OCI-LY7 (cell line): ENCODE measurements around the gene TBPL1. TPM values are rescaled to one million over a fixed set of nuclear protein-coding genes. Genes with fewer than 3 reads are reported as not detected.
"Not testable (repeated sequence)": the region's sequence is repeated elsewhere in the genome, so short reads cannot be mapped to it uniquely, and the experiment has no call there.

ENCODE experiments used
- BruUV-seq: library from RNA; stranded (reverse); fragments of 400-500 nt; replicated peaks from 2 replicates; lab custom pipeline; 2021; lab: Mats Ljungman, UMichigan
- CTCF ChIA-PET: fragments of 300-600 bp; sonication (Branson Sonifier 250); formaldehyde crosslinking; loops from one replicate; lab custom pipeline; 2022; ENCODE audit warnings: antibody characterized with exemption; ENCODE audit not compliant: unreplicated experiment; lab: Charles Lee
- POLR2A ChIA-PET: fragments of 300-600 bp; sonication (Branson Sonifier 250); formaldehyde crosslinking; loops from one replicate; lab custom pipeline; 2022; ENCODE audit warnings: antibody characterized with exemption; lab: Charles Lee
- DNase-seq: peaks from one replicate; pipeline ENCODE4 v3.0.0-alpha.2; 2015; ENCODE audit warnings: low spot score
- H2AFZ ChIP-seq: fragments of 200-600 bp; sonication (generic), shearing (Covaris generic); 2 replicates; pipeline ENCODE4 v1.6.1; 2014; ENCODE audit warnings: mild to moderate bottlenecking, antibody characterized with exemption, low read length, moderate library complexity
- H3K27ac ChIP-seq: fragments of 200-600 bp; sonication (generic); 2 replicates; pipeline ENCODE4 v1.5.1; 2014; ENCODE audit warnings: mixed run types, low read depth, mild to moderate bottlenecking, moderate library complexity, low read length, inconsistent platforms; ENCODE audit not compliant: poor library complexity, severe bottlenecking
- H3K36me3 ChIP-seq: fragments of 200-600 bp; sonication (generic); 2 replicates; pipeline ENCODE4 v1.6.1; 2014; ENCODE audit warnings: mild to moderate bottlenecking, antibody characterized with exemption, low read length, moderate library complexity, mixed read lengths; ENCODE audit not compliant: insufficient read depth
- H3K4me1 ChIP-seq: fragments of 200-600 bp; sonication (generic); 2 replicates; pipeline ENCODE4 v1.5.1; 2014; ENCODE audit warnings: mild to moderate bottlenecking, low read length; ENCODE audit not compliant: insufficient read depth, poor library complexity, severe bottlenecking
- H3K4me2 ChIP-seq: fragments of 200-600 bp; sonication (generic); 2 replicates; pipeline ENCODE4 v1.6.1; 2014; ENCODE audit warnings: mild to moderate bottlenecking, low read length
- H3K4me3 ChIP-seq: fragments of 200-600 bp; sonication (generic); 2 replicates; pipeline ENCODE4 v1.5.1; 2014; ENCODE audit warnings: mild to moderate bottlenecking, low read depth, low read length; ENCODE audit not compliant: poor library complexity, severe bottlenecking
- H3K79me2 ChIP-seq: fragments of 200-600 bp; sonication (generic); 2 replicates; pipeline ENCODE4 v1.6.1; 2016; ENCODE audit warnings: low read depth, mild to moderate bottlenecking, low read length, moderate library complexity, mixed read lengths; ENCODE audit not compliant: insufficient read depth
- H3K9me2 ChIP-seq: fragments of 200-600 bp; sonication (generic); 2 replicates; pipeline ENCODE4 v1.6.1; 2016; ENCODE audit warnings: mild to moderate bottlenecking, low read length, mixed read lengths; ENCODE audit not compliant: insufficient read depth
- H3K9me3 ChIP-seq: fragments of 200-600 bp; sonication (generic); 2 replicates; pipeline ENCODE4 v1.6.1; 2014; ENCODE audit warnings: mild to moderate bottlenecking, mixed run types, low read length, mixed read lengths
- H4K20me1 ChIP-seq: fragments of 200-600 bp; sonication (generic); 2 replicates; pipeline ENCODE4 v1.6.1; 2014; ENCODE audit warnings: mild to moderate bottlenecking, antibody characterized with exemption, low read length, moderate library complexity, mixed read lengths; ENCODE audit not compliant: insufficient read depth
- CTCF ChIP-seq: fragments of 200-600 bp; sonication (generic); conservative IDR thresholded peaks from 2 replicates; pipeline ENCODE4 v1.5.1; 2014; ENCODE audit warnings: mild to moderate bottlenecking, antibody characterized with exemption, low read length, moderate library complexity, mixed read lengths
- EZH2phosphoT487 ChIP-seq: fragments of 200-600 bp; sonication (generic); IDR thresholded peaks from 2 replicates; pipeline ENCODE4 v1.6.1; 2018; ENCODE audit warnings: low read depth, borderline replicate concordance, mild to moderate bottlenecking, mixed run types, antibody characterized with exemption, low read length, moderate library complexity, mixed read lengths
- intact Hi-C: fragments of 100-400 bp; cut with micrococcal nuclease; formaldehyde crosslinking; loops from one replicate; pipeline ENCODE4 v1.10.0; 2022; ENCODE audit not compliant: unreplicated experiment
- total RNA-seq, 2 experiments: library from RNA; depleted of rRNA in 1 of 2; stranded (reverse); fragments of >200 nt in 1 of 2; shearing (Covaris generic) in 1 of 2; gene quantifications; 2 replicates each; pipeline ENCODE4 v1.2.3, GENCODE V29; 2014 to 2022

Gene TBPL1
- total RNA-seq, 2 experiments from 2014 or later, result 27.8 to 47.7 TPM

DNA sequence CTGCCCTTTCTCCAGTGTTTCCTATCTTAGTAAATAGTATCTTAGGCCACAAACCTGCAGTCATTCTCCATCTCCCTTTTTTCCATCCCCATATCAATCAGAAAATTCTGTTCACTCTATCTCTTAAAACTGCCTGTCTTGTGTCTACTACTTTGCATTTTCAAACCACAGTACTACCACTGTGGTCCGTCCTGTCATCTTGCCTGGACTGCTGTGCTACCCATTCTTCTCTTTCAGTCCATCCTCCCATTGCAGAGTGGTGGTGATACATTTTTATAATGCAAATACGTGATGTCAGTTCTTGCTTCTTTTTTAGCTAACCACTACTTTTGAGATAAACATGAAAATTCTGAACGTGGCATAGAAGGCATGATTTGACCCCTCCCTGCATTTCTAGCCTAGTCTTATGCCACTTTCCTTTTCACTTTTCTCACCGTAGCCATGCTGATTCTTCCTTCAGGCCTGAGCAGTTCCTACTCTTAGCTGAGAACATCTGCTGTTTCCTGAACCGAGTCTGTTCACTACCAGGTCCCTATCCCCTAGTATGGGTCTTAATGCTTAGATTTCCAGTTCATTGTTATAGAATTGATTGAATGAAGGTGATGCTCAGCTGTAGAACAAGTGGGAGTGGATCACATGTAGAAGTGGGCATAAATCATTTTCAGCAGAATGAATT lies 13.8 kb downstream of the TBPL1 start:
- Histone ChIP-seq H3K4me2 (peak overlapping the region; percentile 50), H3K9me2 (no peaks in the 10 kb centered on the region), H3K36me3 (peaks cover 17% of the 10 kb centered on the region; the same call in 1 of the 2 replicates), H2AFZ (no peak overlapping the region), H4K20me1 (peaks cover 35% of the 10 kb centered on the region), H3K79me2 (peaks cover 90% of the 10 kb centered on the region), H3K9me3 (no peaks in the 10 kb centered on the region), H3K4me3 (no peak overlapping the region), H3K4me1 (peaks cover 21% of the 10 kb centered on the region), H3K27ac (no peak overlapping the region)
- peak; percentile 50 for DNase-seq
- TF ChIP-seq CTCF (no peak), EZH2phosphoT487 (no peak)
- ChIA-PET POLR2A (interaction anchor here (0.8 to 7.0 kb wide), 6 partner anchors 8 to 50 kb away, joined by 3 to 57 read pairs (median 4); partner anchors contain the start of gene TBPL1), CTCF (interaction anchor here (1.5 kb wide), 1 partner anchor 13 kb away, joined by 4 read pairs; the partner anchor contains the start of gene TBPL1)
- intact Hi-C loops, result no loop called here
- no TSS peak for BruUV-seq

DNA sequence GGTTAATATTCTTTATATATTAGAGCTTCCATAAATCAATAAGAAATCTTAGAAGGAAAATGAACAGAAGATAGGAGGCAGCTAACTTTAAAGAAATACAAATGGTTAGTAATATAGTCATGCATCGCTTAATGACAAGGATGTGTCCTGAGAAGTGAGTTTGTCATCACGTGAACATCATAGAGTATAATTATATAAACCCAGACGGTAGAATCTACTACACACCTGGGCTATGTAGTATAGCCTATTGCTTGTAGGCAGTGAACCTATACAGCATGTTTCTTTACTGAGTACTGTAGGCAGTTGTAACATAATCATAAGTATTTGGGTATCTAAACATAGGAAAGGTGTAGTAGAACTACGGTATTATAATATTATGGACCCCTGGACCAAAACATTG lies 14.3 kb downstream of the TBPL1 start:
- Histone ChIP-seq H3K4me3 (no peak overlapping the region), H3K4me2 (no peak overlapping the region; the same call in 1 of the 2 replicates), H3K9me3 (no peaks in the 10 kb centered on the region), H2AFZ (no peak overlapping the region), H4K20me1 (peaks cover 37% of the 10 kb centered on the region), H3K9me2 (no peaks in the 10 kb centered on the region), H3K4me1 (peaks cover 22% of the 10 kb centered on the region), H3K36me3 (peaks cover 17% of the 10 kb centered on the region; the same call in 1 of the 2 replicates), H3K27ac (no peak overlapping the region), H3K79me2 (peaks cover 90% of the 10 kb centered on the region)
- DNase-seq, result no peak
- CTCF ChIA-PET, result no interaction called here
- no TSS peak for BruUV-seq
- POLR2A ChIA-PET, result interaction anchor here (0.8 to 7.0 kb wide), 4 partner anchors 9 to 23 kb away, joined by 3 to 57 read pairs (median 4); partner anchors contain the start of gene TBPL1
- intact Hi-C loops, result no loop called here
- TF ChIP-seq EZH2phosphoT487 (no peak), CTCF (no peak)

DNA sequence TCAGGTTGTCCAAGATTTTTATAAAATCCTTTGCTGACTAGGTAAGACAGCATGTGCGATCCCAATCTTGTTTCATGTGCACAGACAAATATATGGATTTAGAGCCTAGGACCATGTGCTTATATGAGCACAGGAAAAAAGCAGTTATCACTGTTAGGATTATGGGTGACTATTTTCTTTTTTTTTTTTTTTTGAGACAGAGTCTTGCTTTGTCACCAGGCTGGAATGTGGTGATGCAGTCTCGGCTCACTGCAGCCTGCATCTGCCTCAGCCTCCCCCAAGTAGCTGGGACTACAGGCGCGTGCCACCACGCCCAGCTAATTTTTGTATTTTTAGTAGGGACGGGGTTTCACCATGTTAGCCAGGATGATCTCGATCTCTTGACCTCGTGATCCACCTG lies 14.8 kb downstream of the TBPL1 start:
- DNase-seq, intact Hi-C loops, CTCF ChIA-PET, H3K4me3 ChIP-seq, H3K9me2 ChIP-seq, H2AFZ ChIP-seq, H3K9me3 ChIP-seq, BruUV-seq, H3K27ac ChIP-seq, H3K4me2 ChIP-seq: not testable (repeated sequence)
- peaks cover 17% of the 10 kb centered on the region; the same call in 1 of the 2 replicates for H3K36me3 ChIP-seq
- peaks cover 27% of the 10 kb centered on the region for H3K4me1 ChIP-seq
- POLR2A ChIA-PET, result interaction anchor here (0.7 to 7.0 kb wide), 3 partner anchors 9 to 242 kb away, joined by 3 to 57 read pairs (median 3); partner anchors contain the start of gene TBPL1
- H3K79me2 ChIP-seq, result peaks cover 90% of the 10 kb centered on the region
- peaks cover 39% of the 10 kb centered on the region for H4K20me1 ChIP-seq
